Subcutaneous abdominal adipose tissue (tissue), 5 donors: Measurements from ENCODE around the gene TLR9.
"Not testable (repeated sequence)": the region's sequence is repeated elsewhere in the genome, so short reads cannot be mapped to it uniquely, and the experiment has no call there.

ENCODE experiments used
- H3K27ac ChIP-seq: one replicate; pipeline ENCODE4 v1.7.0; 2013; ENCODE audit warnings: low read depth, mild to moderate bottlenecking, inconsistent platforms, low read length, moderate library complexity
- H3K27me3 ChIP-seq, 5 donors: one replicate each; pipeline ENCODE4 v1.7.0; 2013; ENCODE audit warnings: low read length in 5 of 5, inconsistent platforms in 1 of 5; ENCODE audit not compliant: control insufficient read depth in 5 of 5, insufficient read depth in 4 of 5
- H3K36me3 ChIP-seq, 5 donors: one replicate each; pipeline ENCODE4 v1.7.0; 2013; ENCODE audit warnings: low read length in 5 of 5; ENCODE audit not compliant: control insufficient read depth in 5 of 5, insufficient read depth in 5 of 5
- H3K4me1 ChIP-seq, 5 donors: one replicate each; pipeline ENCODE4 v1.7.0; 2013; ENCODE audit warnings: low read length in 5 of 5, mild to moderate bottlenecking in 3 of 5, moderate library complexity in 1 of 5; ENCODE audit not compliant: control insufficient read depth in 5 of 5, insufficient read depth in 5 of 5
- H3K4me3 ChIP-seq, 5 donors: one replicate each; pipeline ENCODE4 v1.7.0; 2013; ENCODE audit warnings: low read length in 5 of 5, low read depth in 1 of 5
- H3K9ac ChIP-seq, 5 donors: one replicate each; pipeline ENCODE4 v1.7.0; 2013; ENCODE audit warnings: low read length in 5 of 5, mild to moderate bottlenecking in 4 of 5, moderate library complexity in 3 of 5
- H3K9me3 ChIP-seq, 5 donors: one replicate each; pipeline ENCODE4 v1.7.0; 2013; ENCODE audit warnings: low read length in 5 of 5; ENCODE audit not compliant: control insufficient read depth in 5 of 5
- donor health status: healthy.
- donor health status: healthy.
- donor health status: healthy.
- donor health status: healthy.
- donor health status: healthy.

TLR9 gene

GRCh38 chr3:52225452-52226228, at the start of gene TLR9:
Gene TLR9 (minus strand): TSS chr3:52225645. CDS start chr3:52225529, 116 bp downstream.
- peaks cover under 1 to 23% (median 19%) of the 10 kb centered on the region in 5 donors for H3K4me1 ChIP-seq
- no peak within 1 kb of the TSS for H3K9ac ChIP-seq
- no peaks in the 10 kb centered on the region for H3K27me3 ChIP-seq
- peaks cover 0 to 48% (median 31%) of the 10 kb centered on the region in 5 donors for H3K36me3 ChIP-seq
- H3K27ac ChIP-seq = no peak within 1 kb of the TSS
- no peaks in the 10 kb centered on the region for H3K9me3 ChIP-seq
- no peak within 1 kb of the TSS for H3K4me3 ChIP-seq

GRCh38 chr3:52274781-52275180, 49.3 kb upstream of the TLR9 start:
- H3K4me1 ChIP-seq = peaks cover 10 to 83% (median 80%) of the 10 kb centered on the region in 5 donors
- not testable (repeated sequence) for H3K9me3 ChIP-seq, H3K9ac ChIP-seq, H3K4me3 ChIP-seq, H3K27me3 ChIP-seq
- peak overlapping the region; percentile 9 for H3K27ac ChIP-seq
- peaks cover 2 to 12% (median 5%) of the 10 kb centered on the region in 5 donors for H3K36me3 ChIP-seq

- Histone ChIP-seq H3K4me1 (peaks cover 10 to 80% (median 73%) of the 10 kb centered on the region in 5 donors), H3K9me3 (no peaks in the 10 kb centered on the region), H3K36me3 (peaks cover 13 to 23% (median 18%) of the 10 kb centered on the region in 5 donors), H3K27ac (no peak overlapping the region), H3K27me3 (no peaks in the 10 kb centered on the region), H3K4me3 (no peak overlapping the region), H3K9ac (peak overlapping the region in 2 of 5 donors; percentile 3 to 24)
Observed at GRCh38 chr3:52272831-52273230, 47.4 kb upstream of the TLR9 start.

GRCh38 chr3:52272172-52272571, 46.7 kb upstream of the TLR9 start:
- Histone ChIP-seq H3K27ac (peak overlapping the region; percentile 74), H3K36me3 (peaks cover 19 to 29% (median 25%) of the 10 kb centered on the region in 5 donors), H3K9ac (peak overlapping the region in 1 of 5 donors; percentile 24), H3K4me1 (peaks cover 10 to 75% (median 68%) of the 10 kb centered on the region in 5 donors)
- not testable (repeated sequence) for H3K27me3 ChIP-seq, H3K9me3 ChIP-seq, H3K4me3 ChIP-seq

GRCh38 chr3:52270252-52270754, 44.9 kb upstream of the TLR9 start:
- Histone ChIP-seq H3K4me3 (no peak overlapping the region), H3K4me1 (peaks cover 7 to 57% (median 50%) of the 10 kb centered on the region in 5 donors), H3K9me3 (no peaks in the 10 kb centered on the region), H3K9ac (peak overlapping the region in 2 of 5 donors; percentile 3 to 25), H3K36me3 (peaks cover 30 to 46% (median 42%) of the 10 kb centered on the region in 5 donors), H3K27ac (peak overlapping the region; percentile 74), H3K27me3 (no peaks in the 10 kb centered on the region)

- H3K4me1 ChIP-seq = peaks cover 7 to 53% (median 44%) of the 10 kb centered on the region in 5 donors
- H3K36me3 ChIP-seq = peaks cover 30 to 48% (median 45%) of the 10 kb centered on the region in 5 donors
- no peaks in the 10 kb centered on the region for H3K9me3 ChIP-seq
- peak overlapping the region; percentile 74 for H3K27ac ChIP-seq
- no peak overlapping the region for H3K4me3 ChIP-seq
- H3K9ac ChIP-seq = no peak overlapping the region
- H3K27me3 ChIP-seq = no peaks in the 10 kb centered on the region
Observed at GRCh38 chr3:52269776-52270175, 44.3 kb upstream of the TLR9 start.

GRCh38 chr3:52268036-52268435, 42.6 kb upstream of the TLR9 start:
- Histone ChIP-seq H3K27ac (no peak overlapping the region), H3K4me1 (peaks cover 6 to 40% (median 31%) of the 10 kb centered on the region in 5 donors), H3K36me3 (peaks cover 41 to 63% (median 61%) of the 10 kb centered on the region in 5 donors), H3K4me3 (no peak overlapping the region), H3K27me3 (no peaks in the 10 kb centered on the region), H3K9ac (peak overlapping the region in 1 of 5 donors; percentile 28), H3K9me3 (no peaks in the 10 kb centered on the region)

GRCh38 chr3:52265387-52265786, 39.9 kb upstream of the TLR9 start:
- no peaks in the 10 kb centered on the region for H3K27me3 ChIP-seq
- H3K4me3 ChIP-seq = no peak overlapping the region
- peaks cover 44 to 89% (median 80%) of the 10 kb centered on the region in 5 donors for H3K36me3 ChIP-seq
- H3K9ac ChIP-seq = no peak overlapping the region
- no peak overlapping the region for H3K27ac ChIP-seq
- peaks cover 0 to 17% (median 9%) of the 10 kb centered on the region in 5 donors for H3K4me1 ChIP-seq
- H3K9me3 ChIP-seq = no peaks in the 10 kb centered on the region

GRCh38 chr3:52262447-52262846, 37.0 kb upstream of the TLR9 start:
- Histone ChIP-seq H3K4me3 (no peak overlapping the region), H3K36me3 (peaks cover 62 to 96% (median 91%) of the 10 kb centered on the region in 5 donors), H3K9me3 (no peaks in the 10 kb centered on the region), H3K27ac (no peak overlapping the region), H3K9ac (no peak overlapping the region), H3K4me1 (no peaks in the 10 kb centered on the region), H3K27me3 (no peaks in the 10 kb centered on the region)

- Histone ChIP-seq H3K27me3 (no peaks in the 10 kb centered on the region), H3K9ac (no peak overlapping the region), H3K9me3 (no peaks in the 10 kb centered on the region), H3K27ac (no peak overlapping the region), H3K4me1 (peaks cover 0 to under 1% (median 0%) of the 10 kb centered on the region in 5 donors), H3K4me3 (no peak overlapping the region), H3K36me3 (peaks cover 57 to 99% (median 93%) of the 10 kb centered on the region in 5 donors)
Observed at GRCh38 chr3:52259448-52259847, 34.0 kb upstream of the TLR9 start.
